ENCODE results near the gene TECR.

The TECR gene

DNA sequence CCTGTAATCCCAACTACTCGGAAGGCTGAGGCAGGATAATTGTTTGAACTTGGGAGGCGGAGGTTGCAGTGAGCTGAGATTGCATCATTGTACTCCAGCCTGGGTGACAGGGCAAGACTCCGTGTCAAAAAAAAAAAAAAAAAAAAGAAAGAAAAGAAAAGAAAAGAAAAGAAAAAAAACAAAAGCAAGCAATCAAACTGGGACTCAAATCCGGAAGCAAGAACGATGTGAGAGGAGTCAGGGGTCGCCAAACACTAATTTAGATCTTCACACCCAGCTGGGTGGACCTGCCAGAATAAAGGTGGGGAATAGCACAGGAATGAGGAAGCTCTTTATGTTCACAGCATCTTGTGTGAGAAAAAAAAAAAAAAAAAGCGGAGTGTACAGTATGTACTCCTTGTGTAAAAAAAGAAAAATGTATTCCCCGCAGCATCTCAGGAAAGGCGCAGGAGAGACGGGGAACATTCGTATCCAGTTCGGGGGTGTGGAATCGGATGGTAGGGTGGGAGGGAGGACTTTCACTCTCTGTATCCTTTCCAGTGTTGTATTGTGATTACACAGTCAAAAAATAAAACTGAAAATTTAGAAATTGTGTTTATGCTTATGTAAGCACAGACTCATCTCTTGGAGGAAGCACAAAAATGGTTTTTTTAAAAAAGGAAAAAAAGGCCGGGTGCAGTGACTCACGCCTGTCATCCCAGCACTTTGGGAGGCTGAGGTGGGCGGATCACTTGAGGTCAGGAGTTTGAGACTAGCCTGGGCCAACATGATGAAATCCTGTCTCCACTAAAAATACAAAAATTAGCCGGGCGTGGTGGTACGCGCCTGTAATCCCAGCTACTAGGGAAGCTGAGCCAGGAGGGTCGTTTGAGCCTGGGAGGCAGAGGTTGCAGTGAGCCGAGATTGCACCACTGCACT is 18.8 kb upstream of the TECR start:
- DNase-seq = no peak

GRCh38 chr19:14511229-14511593 is 18.2 kb upstream of the TECR start:
- DNase-seq = no peak

- no peak for DNase-seq
These were observed 16.9 kb upstream of the TECR start for GRCh38 chr19:14512406-14512961.

- DNase-seq = no peak
These were observed 15.1 kb upstream of the TECR start for GRCh38 chr19:14514215-14514863.

DNA sequence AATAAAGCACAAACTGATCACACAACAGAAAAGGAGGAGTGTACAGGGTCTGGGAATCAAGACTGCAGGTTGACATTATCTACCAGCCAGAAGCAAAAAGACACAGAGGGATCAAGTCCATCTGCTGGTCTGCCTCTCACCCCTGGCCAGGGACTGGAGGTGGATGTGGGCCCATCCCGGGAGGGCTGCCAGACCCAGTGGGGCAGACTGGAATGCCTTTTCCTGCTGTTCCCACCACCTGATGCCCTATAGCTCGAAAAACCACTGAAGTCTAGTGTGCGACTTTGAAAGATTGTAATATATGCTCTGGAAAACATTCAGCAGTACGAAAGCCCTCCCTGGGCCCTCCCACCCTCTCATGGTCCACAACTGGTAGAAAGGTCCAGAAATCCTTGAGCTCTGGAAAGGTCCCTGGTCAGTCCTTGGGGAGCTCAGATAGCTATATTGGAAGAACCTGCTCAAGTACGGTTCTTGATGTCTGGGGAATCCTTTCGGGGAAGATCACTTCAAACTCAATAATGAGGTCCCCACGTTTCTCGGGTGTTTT is 13.8 kb upstream of the TECR start:
- DNase-seq = no peak

GRCh38 chr19:14516048-14516534 is 13.3 kb upstream of the TECR start:
- DNase-seq = no peak

- no peak for DNase-seq
These were observed 12.5 kb upstream of the TECR start for GRCh38 chr19:14516746-14517438.

DNA sequence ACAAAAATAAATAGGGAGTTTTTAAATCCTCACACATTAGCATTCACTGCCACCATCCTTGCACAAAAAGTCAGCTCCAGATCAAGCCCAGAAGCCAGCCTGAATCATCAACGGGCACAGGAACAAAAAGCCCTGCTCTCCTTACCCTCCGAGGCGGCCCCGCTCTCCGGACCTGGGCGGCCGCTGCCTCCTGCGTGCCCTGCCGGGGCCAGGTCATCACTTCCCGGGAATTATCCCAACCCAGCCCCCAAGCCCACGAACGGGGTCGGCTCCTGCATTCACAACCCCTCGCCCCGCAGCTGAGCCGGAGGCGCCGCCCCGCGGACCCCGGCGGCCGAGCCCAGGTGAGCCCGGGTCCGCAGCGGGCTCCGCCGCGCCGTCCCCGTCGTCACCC is 12.0 kb upstream of the TECR start:
- DNase-seq = no peak

DNA sequence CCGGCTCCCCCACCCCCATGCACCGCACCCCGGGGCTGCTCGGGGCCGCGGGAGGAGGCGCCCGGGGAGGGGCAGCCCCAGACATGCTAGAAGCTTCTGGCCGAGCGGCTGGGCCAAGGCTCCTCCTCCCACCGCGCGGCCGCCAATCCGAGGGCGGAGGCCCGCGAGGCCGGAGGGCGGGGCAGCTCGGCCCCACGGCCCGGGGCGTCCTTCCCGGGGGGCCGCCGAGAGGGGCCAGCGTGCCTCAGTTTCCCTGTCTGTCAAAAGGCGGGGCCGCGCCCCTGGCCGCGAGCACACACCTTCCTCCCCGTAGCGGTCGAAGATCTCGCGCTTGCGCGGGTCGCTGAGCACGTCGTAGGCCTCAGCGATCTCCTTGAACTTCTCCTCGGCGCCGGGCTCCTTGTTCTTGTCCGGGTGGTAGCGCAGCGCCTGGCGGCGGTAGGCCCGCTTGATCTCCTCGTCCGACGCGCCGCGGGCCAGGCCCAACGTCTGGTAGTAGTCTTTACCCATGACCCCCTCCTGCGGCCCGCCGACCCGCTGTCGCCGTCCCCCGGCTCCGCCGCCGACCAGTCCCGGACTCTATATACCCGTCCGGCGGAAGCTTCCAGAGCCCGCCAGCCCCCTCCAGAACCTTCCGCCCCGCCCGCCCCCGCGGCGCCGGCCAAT is 11.4 kb upstream of the TECR start, which contains the start of gene DNAJB1:
Gene DNAJB1 (minus strand): TSS at position 558 of the 666 bp plus-strand sequence. CDS start 48 bp downstream, at position 510.
- DNase-seq = peak; percentile 34

GRCh38 chr19:14519245-14519859 is 10.0 kb upstream of the TECR start:
- no peak for DNase-seq

DNA sequence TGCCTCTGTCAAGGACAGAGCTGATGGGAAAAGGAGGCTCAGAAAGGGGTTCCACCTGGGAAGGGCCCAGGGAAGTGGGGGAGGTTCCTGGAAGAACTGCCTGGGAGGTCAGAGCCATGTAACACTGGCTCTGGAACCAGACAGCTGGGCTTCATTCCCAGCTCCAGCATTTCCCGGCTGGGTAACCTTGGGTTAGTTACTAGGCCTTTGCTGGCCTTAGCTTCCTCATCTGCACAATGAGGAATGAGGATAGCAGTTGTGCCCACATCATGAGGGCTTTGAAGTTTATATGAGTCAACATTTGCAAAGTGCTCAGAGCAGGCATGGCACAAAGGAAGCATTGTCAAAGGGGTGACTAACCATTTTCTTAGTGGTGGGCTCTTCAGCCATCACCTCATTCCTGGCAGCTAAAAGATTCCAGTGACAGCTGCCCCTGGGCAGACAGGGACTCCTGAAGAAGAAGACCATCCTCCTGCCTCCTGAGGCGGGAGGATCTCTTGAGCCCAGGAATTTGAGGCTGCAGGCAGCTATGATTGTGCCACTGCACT is 9.5 kb upstream of the TECR start:
- DNase-seq = peak; percentile 84

DNA sequence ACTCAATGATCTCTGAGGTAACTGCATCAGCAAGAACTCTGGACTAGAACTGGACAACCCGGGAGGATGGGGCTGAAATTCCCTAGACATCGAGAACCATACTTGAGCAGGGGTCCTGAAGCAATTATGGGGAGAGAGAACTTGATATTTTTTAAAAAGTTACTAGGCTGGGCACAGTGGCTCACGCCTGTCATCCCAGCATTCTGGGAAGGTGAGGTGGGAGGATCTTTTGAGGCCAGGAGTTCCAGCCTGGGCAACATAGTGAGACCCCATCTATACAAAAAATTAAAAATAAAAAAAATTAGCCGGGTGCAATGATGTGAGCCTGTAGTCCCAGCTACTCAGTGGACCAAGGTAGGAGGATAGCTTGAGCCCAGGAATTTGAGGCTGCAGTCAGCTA is 8.9 kb upstream of the TECR start:
- no peak for DNase-seq

DNA sequence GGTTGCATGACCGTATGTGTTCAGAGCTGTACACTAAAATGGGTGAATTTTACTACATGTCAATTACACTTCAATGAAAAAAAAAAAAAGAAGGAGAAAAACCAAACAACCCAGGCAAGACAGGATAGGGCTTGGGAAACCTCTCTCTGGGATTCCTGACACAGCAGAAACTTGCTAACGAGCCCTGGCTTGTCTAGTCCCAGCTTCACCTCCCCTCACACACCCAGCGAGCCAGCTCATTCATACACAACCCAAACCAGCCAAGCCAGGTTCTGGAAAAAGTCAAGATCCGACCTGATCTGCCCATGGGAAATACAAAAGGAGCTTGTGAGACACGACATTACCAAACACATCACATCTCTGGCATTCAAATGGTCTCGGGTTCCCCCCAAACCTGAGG is 3.7 kb upstream of the TECR start:
- no peak for DNase-seq

DNA sequence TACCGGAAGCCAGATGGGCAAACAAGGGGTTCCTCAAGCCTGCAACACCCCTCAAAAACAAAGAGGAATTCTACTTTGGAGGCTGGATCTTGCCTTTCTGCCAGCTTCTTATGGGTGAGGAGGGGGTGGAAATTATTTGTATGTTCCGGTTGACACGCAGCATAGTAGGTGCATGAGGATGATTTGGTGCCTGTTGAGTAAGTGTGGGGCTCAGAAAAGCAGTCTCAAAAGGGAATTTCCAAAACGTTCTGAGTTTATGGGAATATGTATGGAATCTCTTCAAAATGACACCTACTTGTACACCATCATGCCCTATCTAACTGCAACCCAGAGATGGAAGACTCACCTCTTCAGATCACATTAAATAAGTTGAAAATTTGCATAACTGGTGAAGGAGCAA is 3.0 kb upstream of the TECR start:
- DNase-seq = no peak

- DNase-seq = no peak
These were observed 758 bp upstream of the TECR start for GRCh38 chr19:14528419-14529253.

- DNase-seq = no peak
These were observed 583 bp downstream of the TECR start for GRCh38 chr19:14530005-14530348.

DNA sequence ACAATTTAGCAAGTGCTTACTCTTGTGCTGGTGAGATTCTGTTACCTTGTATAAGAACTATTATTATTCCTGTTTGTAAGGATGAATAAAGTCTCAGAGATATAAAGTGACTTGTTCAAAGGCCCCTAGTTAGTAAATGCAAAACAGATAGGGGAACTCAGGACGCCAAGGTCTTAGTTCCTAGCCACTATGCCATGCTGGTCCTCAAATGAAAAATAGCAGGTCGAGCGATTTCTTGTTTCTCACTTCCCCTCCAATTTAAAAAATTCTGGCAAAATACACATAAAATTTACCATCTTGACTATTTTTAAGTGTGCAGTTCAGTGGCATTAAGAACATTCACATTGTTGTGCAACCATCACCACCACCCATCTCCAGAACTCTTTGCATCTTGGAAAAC is 1.1 kb downstream of the TECR start:
- DNase-seq = no peak

GRCh38 chr19:14533450-14533849 is 4.1 kb downstream of the TECR start:
- no peak for DNase-seq

GRCh38 chr19:14536926-14537692 is 7.7 kb downstream of the TECR start:
- no peak for DNase-seq

All from kidney glomerular epithelial cell (primary cell).